Panc1 (cell line): ENCODE data around the gene C1QC. TPM values are rescaled to one million over a fixed set of nuclear protein-coding genes. Genes with fewer than 3 reads are reported as not detected.

Source experiments
- ATAC-seq: fragments of 200-7000 bp; cut with Tn5 transposase; 2 replicates; pipeline ENCODE4 v1.9.1; 2020; ENCODE audit warnings: mild to moderate bottlenecking, moderate library complexity
- BruUV-seq: library from RNA; stranded (reverse); fragments of 400-500 nt; replicated peaks from 2 replicates; lab custom pipeline; 2021; lab: Mats Ljungman, UMichigan
- CTCF ChIA-PET: fragments of 300-600 bp; sonication (Branson Sonifier 250); formaldehyde crosslinking; loops from one replicate; lab custom pipeline; 2022; ENCODE audit warnings: antibody characterized with exemption; lab: Charles Lee
- POLR2A ChIA-PET: fragments of 300-600 bp; sonication (Branson Sonifier 250); formaldehyde crosslinking; loops from one replicate; lab custom pipeline; 2022; ENCODE audit warnings: antibody characterized with exemption; lab: Charles Lee
- DNase-seq: peaks from one replicate; pipeline ENCODE4 v3.0.0-alpha.2; 2010; ENCODE audit warnings: low read depth, low spot score
- H3K27ac ChIP-seq: 2 replicates; pipeline ENCODE4 v1.5.1; 2011; ENCODE audit warnings: mild to moderate bottlenecking, low read length, inconsistent platforms
- H3K27me3 ChIP-seq: fragments of 200-500 bp; sonication (Bioruptor generic); 2 replicates; pipeline ENCODE4 v1.6.0; 2014; ENCODE audit warnings: low read length, inconsistent platforms; ENCODE audit not compliant: control insufficient read depth, insufficient read depth
- H3K36me3 ChIP-seq: fragments of 200-500 bp; sonication (Bioruptor generic); 2 replicates; pipeline ENCODE4 v1.5.1; 2014; ENCODE audit warnings: inconsistent platforms, mild to moderate bottlenecking, low read length, moderate library complexity; ENCODE audit not compliant: control insufficient read depth, insufficient read depth
- H3K4me1 ChIP-seq: 2 replicates; pipeline ENCODE4 v1.5.1; 2011; ENCODE audit warnings: inconsistent platforms, mild to moderate bottlenecking, low read length, moderate library complexity; ENCODE audit not compliant: control insufficient read depth, insufficient read depth
- H3K4me3 ChIP-seq, 2 experiments: 2 replicates each; pipeline ENCODE4 v1.5.1; 2011 to 2012; ENCODE audit warnings: low read depth in 2 of 2, low read length in 2 of 2, mild to moderate bottlenecking in 2 of 2, inconsistent platforms in 1 of 2, moderate library complexity in 1 of 2
- H3K9me3 ChIP-seq: fragments of 200-500 bp; sonication (Bioruptor generic); 2 replicates; pipeline ENCODE4 v1.5.1; 2014; ENCODE audit warnings: low read depth, mild to moderate bottlenecking, inconsistent platforms, low read length, moderate library complexity; ENCODE audit not compliant: control insufficient read depth, insufficient read depth
- POLR2AphosphoS5 ChIP-seq: IDR thresholded peaks from 2 replicates; pipeline ENCODE4 v1.6.1; 2012; ENCODE audit warnings: mild to moderate bottlenecking, low read depth, low read length, moderate library complexity
- SIN3A ChIP-seq: IDR thresholded peaks from 2 replicates; pipeline ENCODE4 v1.6.1; 2012; ENCODE audit warnings: low read depth, mild to moderate bottlenecking, low read length, moderate library complexity, borderline replicate concordance; ENCODE audit not compliant: insufficient read depth
- TCF7L2 ChIP-seq: IDR thresholded peaks from 2 replicates; pipeline ENCODE4 v1.6.1; 2011; ENCODE audit warnings: mild to moderate bottlenecking, low read depth, low read length, inconsistent platforms
- in situ Hi-C: cut with HindIII; loops from 2 replicates; pipeline ENCODE4 v1.10.0; 2016; ENCODE audit warnings: low sequenced_read_pairs, low pct_unique_long_range_greater_than_20kb
- intact Hi-C: fragments of 100-400 bp; cut with micrococcal nuclease; formaldehyde crosslinking; loops from one replicate; pipeline ENCODE4 v1.10.0; 2022; ENCODE audit not compliant: unreplicated experiment
- total RNA-seq: library from RNA; stranded (reverse); gene quantifications from one replicate; pipeline ENCODE4 v1.2.1, GENCODE V29; 2021; ENCODE audit not compliant: unreplicated experiment
- TF ChIP-seq, protein P1 (sequence below), 2 experiments: IDR thresholded peaks; 2 replicates each; pipeline ENCODE4 v1.6.1; 2011 to 2012; ENCODE audit warnings: low read depth in 2 of 2, control low read depth in 1 of 2, low read length in 1 of 2, mild to moderate bottlenecking in 1 of 2, moderate library complexity in 1 of 2; ENCODE audit not compliant: insufficient read depth in 1 of 2
- TF ChIP-seq, protein P2 (sequence below): fragments of 450-650 bp; IDR thresholded peaks from 2 replicates; pipeline ENCODE4 v1.5.1; 2017; ENCODE audit warnings: mild to moderate bottlenecking

C1QC gene
- total RNA-seq, 1 experiment from 2014 or later = 0.64 TPM

DNA sequence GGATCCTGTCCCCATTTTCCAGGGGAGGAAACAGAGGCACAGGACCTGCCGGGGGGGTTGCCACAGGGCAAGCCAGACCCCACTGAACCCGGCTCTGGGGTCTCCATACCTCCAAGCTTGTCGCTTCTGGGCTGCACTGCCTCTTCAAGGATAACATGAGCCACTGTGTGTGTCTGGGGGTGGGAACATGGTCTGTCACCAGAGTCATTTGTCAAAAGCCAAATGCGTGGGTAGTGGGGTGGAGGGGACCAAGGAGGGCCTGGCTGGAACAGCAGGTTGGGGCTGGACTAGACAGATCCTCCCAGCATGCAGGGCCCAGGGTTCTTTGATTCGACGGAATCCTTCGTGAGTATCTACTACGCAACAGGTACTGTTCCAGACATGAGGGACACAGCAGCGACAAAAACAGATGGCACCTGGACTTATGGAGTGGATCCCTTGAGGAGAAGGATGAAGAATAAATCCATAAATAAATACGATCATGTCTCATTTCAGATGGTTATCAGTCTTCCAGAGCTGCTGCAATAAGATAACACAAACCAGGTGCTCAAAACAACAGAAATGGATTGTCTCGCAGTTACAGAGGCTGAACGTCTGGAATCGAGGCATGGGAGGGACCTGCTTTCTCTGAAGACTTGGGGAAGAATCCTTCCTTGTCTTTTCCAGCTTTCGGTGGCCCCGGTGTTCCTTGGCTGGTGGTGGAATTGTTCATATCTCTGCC, 38.3 kb downstream of the C1QC start:
- TF ChIP-seq, protein P1, sequence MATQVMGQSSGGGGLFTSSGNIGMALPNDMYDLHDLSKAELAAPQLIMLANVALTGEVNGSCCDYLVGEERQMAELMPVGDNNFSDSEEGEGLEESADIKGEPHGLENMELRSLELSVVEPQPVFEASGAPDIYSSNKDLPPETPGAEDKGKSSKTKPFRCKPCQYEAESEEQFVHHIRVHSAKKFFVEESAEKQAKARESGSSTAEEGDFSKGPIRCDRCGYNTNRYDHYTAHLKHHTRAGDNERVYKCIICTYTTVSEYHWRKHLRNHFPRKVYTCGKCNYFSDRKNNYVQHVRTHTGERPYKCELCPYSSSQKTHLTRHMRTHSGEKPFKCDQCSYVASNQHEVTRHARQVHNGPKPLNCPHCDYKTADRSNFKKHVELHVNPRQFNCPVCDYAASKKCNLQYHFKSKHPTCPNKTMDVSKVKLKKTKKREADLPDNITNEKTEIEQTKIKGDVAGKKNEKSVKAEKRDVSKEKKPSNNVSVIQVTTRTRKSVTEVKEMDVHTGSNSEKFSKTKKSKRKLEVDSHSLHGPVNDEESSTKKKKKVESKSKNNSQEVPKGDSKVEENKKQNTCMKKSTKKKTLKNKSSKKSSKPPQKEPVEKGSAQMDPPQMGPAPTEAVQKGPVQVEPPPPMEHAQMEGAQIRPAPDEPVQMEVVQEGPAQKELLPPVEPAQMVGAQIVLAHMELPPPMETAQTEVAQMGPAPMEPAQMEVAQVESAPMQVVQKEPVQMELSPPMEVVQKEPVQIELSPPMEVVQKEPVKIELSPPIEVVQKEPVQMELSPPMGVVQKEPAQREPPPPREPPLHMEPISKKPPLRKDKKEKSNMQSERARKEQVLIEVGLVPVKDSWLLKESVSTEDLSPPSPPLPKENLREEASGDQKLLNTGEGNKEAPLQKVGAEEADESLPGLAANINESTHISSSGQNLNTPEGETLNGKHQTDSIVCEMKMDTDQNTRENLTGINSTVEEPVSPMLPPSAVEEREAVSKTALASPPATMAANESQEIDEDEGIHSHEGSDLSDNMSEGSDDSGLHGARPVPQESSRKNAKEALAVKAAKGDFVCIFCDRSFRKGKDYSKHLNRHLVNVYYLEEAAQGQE (IDR thresholded peaks at IDR 0.05; ENCODE audit: insufficient read depth in 1 of 2, low read depth in 2 of 2, low read length in 1 of 2) = no peak
- TF ChIP-seq, protein P2, sequence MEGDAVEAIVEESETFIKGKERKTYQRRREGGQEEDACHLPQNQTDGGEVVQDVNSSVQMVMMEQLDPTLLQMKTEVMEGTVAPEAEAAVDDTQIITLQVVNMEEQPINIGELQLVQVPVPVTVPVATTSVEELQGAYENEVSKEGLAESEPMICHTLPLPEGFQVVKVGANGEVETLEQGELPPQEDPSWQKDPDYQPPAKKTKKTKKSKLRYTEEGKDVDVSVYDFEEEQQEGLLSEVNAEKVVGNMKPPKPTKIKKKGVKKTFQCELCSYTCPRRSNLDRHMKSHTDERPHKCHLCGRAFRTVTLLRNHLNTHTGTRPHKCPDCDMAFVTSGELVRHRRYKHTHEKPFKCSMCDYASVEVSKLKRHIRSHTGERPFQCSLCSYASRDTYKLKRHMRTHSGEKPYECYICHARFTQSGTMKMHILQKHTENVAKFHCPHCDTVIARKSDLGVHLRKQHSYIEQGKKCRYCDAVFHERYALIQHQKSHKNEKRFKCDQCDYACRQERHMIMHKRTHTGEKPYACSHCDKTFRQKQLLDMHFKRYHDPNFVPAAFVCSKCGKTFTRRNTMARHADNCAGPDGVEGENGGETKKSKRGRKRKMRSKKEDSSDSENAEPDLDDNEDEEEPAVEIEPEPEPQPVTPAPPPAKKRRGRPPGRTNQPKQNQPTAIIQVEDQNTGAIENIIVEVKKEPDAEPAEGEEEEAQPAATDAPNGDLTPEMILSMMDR = no peak
- TF ChIP-seq POLR2AphosphoS5 (no peak), SIN3A (no peak), TCF7L2 (no peak)
- no peaks in the 10 kb centered on the region for H3K4me1 ChIP-seq
- H3K27me3 ChIP-seq = no peaks in the 10 kb centered on the region
- in situ Hi-C loops (no loop called here), intact Hi-C loops (no loop called here)
- ChIA-PET POLR2A (no interaction called here), CTCF (no interaction called here)
- H3K9me3 ChIP-seq = no peaks in the 10 kb centered on the region
- no TSS peak for BruUV-seq
- no peak overlapping the region for H3K4me3 ChIP-seq
- ATAC-seq (no peak), DNase-seq (no peak)
- H3K36me3 ChIP-seq = no peaks in the 10 kb centered on the region
- no peak overlapping the region for H3K27ac ChIP-seq

DNA sequence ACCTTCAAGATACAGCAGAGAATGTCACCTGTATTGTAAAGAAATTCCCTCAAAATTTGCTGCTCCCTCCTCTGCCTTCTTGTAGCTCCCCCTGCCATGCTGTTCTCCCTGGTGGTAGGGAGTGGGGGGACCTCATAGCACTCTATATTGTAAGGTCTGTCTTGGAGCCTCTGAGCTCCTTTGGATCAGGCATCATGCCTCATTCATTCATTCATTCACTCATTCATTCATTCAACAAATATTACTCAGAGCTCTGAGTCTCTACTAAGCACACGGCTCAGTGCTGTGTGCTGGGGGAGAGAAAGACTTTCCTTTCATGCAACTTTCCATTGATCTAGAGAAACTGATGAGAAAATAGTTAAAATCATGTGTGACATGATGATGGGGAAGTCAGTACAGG, 40.1 kb downstream of the C1QC start:
- no TSS peak for BruUV-seq

More for the DNA sequence above, 40.1 kb downstream of the C1QC start:
- no peaks in the 10 kb centered on the region for H3K4me1 ChIP-seq
- ChIA-PET POLR2A (no interaction called here), CTCF (no interaction called here)
- in situ Hi-C loops = no loop called here
- no peak for ATAC-seq
- H3K27me3 ChIP-seq = no peaks in the 10 kb centered on the region
- intact Hi-C loops = no loop called here
- no peaks in the 10 kb centered on the region for H3K9me3 ChIP-seq
- H3K36me3 ChIP-seq = no peaks in the 10 kb centered on the region
- no peak for DNase-seq
- H3K4me3 ChIP-seq = no peak overlapping the region
- no peak overlapping the region for H3K27ac ChIP-seq
- no peak for TF ChIP-seq POLR2AphosphoS5
- no peak for TF ChIP-seq TCF7L2
- TF ChIP-seq SIN3A = no peak
- TF ChIP-seq, protein P1 (IDR thresholded peaks at IDR 0.05; ENCODE audit: insufficient read depth in 1 of 2, low read depth in 2 of 2, low read length in 1 of 2) = no peak
- TF ChIP-seq, protein P2 = no peak
